A673 (cell line): Measurements from ENCODE around the gene CIAO3.

ENCODE experiments used
- CTCF ChIP-seq: fragments of 300-800, 200-600 bp; sonication (generic); conservative IDR thresholded peaks from 2 replicates; pipeline ENCODE4 v1.5.1; 2017; ENCODE audit warnings: low read depth, mild to moderate bottlenecking, antibody characterized with exemption, low read length, moderate library complexity, mixed read lengths
- EZH2 ChIP-seq: fragments of 200-600 bp; sonication (generic); IDR thresholded peaks from 2 replicates; pipeline ENCODE4 v1.6.1; 2017; ENCODE audit warnings: borderline replicate concordance, low read depth, mild to moderate bottlenecking, mixed read lengths, antibody characterized with exemption, low read length; ENCODE audit not compliant: poor library complexity, severe bottlenecking

GRCh38 chr16:770411-770810 lies 29.6 kb upstream of the CIAO3 start:
- TF ChIP-seq EZH2 = no peak
- no peak for TF ChIP-seq CTCF
